ENCODE data around the gene ZG16B. TPM values are rescaled to one million over a fixed set of nuclear protein-coding genes. Genes with fewer than 3 reads are reported as not detected.
A peak's percentile ranks its signal among the peaks of the same experiment; 100 is the strongest.

Gene ZG16B
- total RNA-seq, result not detected
- under 1 TPM in 1 of 2 donors, not detected in 1; 0.79 TPM for polyA plus RNA-seq

- Mint-ChIP-seq H3K36me3 (no peaks in the 10 kb centered on the region), H3K4me1 (no peaks in the 10 kb centered on the region), H3K9me3 (no peaks in the 10 kb centered on the region), H3K4me3 (peak within 1 kb of the TSS in 1 of 8 donors; percentile 71), H3K27me3 (peaks cover 4 to 12% of the 10 kb centered on the region in 2 donors), H3K27ac (peak within 1 kb of the TSS in 1 of 7 donors; percentile 42)
- Histone ChIP-seq H3K9me3 (ENCODE audit: control insufficient read depth in 1 of 2, low read length in 2 of 2) (no peaks in the 10 kb centered on the region), H3K27ac (ENCODE audit: low read depth, low read length) (no peak within 1 kb of the TSS), H3K4me3 (ENCODE audit: low read length in 2 of 2) (no peak within 1 kb of the TSS), H3K4me1 (ENCODE audit: insufficient read depth, low read length) (no peaks in the 10 kb centered on the region), H3K27me3 (ENCODE audit: insufficient read depth, low read length) (no peaks in the 10 kb centered on the region), H3K36me3 (ENCODE audit: insufficient read depth, low read length) (no peaks in the 10 kb centered on the region)
- ChIA-PET CTCF (ENCODE audit: partially characterized antibody) (no interaction called here), POLR2A (ENCODE audit: partially characterized antibody) (no interaction called here)
- DNase-seq, result no peak
- intact Hi-C loops (cut with micrococcal nuclease), result no loop called here
Measured at GRCh38 chr16:2829501-2830354, at the start of gene ZG16B. Gene ZG16B, plus strand, starts transcription at chr16:2830303. Its CDS starts 139 bp downstream, at chr16:2830442.

DNA sequence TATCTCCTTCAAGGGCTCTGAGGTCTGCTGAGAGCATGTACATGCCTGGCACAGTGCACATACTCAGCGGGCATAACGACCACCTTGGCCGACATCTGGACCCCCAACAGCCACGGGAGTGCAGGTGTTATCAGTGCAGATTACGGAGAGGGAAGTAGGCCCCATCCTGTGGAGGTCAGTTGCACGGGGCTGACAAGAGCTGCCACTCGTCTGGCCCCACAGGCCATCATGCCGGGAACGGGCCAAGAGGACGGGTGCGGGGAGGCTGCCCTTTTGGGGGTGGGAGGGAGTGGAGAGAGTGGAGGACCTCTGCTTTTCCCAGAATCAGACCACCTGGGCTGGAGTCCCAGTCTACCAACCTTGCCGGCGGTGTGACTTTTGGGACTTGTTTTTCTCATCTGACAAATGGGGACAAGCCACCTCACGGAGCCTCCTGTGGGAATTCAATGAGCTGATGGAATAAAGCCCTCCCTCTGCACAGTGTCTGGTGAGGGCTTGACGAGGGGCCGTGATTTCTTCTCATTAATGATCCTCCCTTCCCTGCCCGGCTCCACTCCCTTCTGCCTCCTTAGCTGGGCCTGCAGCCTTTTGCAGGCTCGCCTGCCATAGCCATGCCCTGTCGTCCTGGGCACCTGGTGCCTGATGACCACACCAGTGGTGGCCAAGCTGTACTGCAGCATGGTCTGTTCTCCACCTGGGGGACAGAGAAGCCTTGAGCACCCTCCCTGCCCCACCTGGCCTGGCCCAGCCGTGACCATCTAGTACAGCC, 47.3 kb upstream of the ZG16B start:
- intact Hi-C loops (cut with micrococcal nuclease), result no loop called here
- Histone ChIP-seq H3K9me3 (ENCODE audit: control insufficient read depth in 1 of 2, low read length in 2 of 2) (no peaks in the 10 kb centered on the region), H3K36me3 (ENCODE audit: insufficient read depth, low read length) (no peaks in the 10 kb centered on the region), H3K27me3 (ENCODE audit: insufficient read depth, low read length) (no peaks in the 10 kb centered on the region), H3K4me1 (ENCODE audit: insufficient read depth, low read length) (peaks cover 31% of the 10 kb centered on the region), H3K4me3 (ENCODE audit: low read length in 2 of 2) (no peak overlapping the region), H3K27ac (ENCODE audit: low read depth, low read length) (no peak overlapping the region)
- H3K4me1 Mint-ChIP-seq, result peaks cover 10 to 29% (median 16%) of the 10 kb centered on the region in 4 donors
- H3K36me3 Mint-ChIP-seq, result peaks cover 0 to 6% of the 10 kb centered on the region in 2 donors
- no peak for DNase-seq
- H3K4me3 Mint-ChIP-seq, result peak overlapping the region in 1 of 8 donors; percentile 32
- CTCF ChIA-PET (ENCODE audit: partially characterized antibody), result no interaction called here
- H3K27me3 Mint-ChIP-seq, result peaks cover 3 to 4% of the 10 kb centered on the region in 2 donors
- peak overlapping the region in 1 of 7 donors; percentile 69 for H3K27ac Mint-ChIP-seq
- POLR2A ChIA-PET (ENCODE audit: partially characterized antibody), result interaction anchor here (1.3 to 3.6 kb wide), 2 partner anchors 29 to 86 kb away, joined by 3 to 15 read pairs; partner anchors contain the start of gene SRRM2
- no peaks in the 10 kb centered on the region for H3K9me3 Mint-ChIP-seq

GRCh38 chr16:2783581-2784357, 46.3 kb upstream of the ZG16B start:
- H3K4me3 ChIP-seq (ENCODE audit: low read length in 2 of 2), result no peak overlapping the region
- peaks cover 3 to 8% of the 10 kb centered on the region in 2 donors for H3K27me3 Mint-ChIP-seq
- H3K27me3 ChIP-seq (ENCODE audit: insufficient read depth, low read length), result no peaks in the 10 kb centered on the region
- H3K27ac ChIP-seq (ENCODE audit: low read depth, low read length), result no peak overlapping the region
- ChIA-PET POLR2A (ENCODE audit: partially characterized antibody) (interaction anchor here (1.3 to 3.6 kb wide), 2 partner anchors 30 to 85 kb away, joined by 3 to 15 read pairs; partner anchors contain the start of gene SRRM2), CTCF (ENCODE audit: partially characterized antibody) (interaction anchor here (1.1 kb wide), 1 partner anchor 19 kb away, joined by 3 read pairs; no protein-coding TSS in a partner anchor)
- peaks cover 2 to 19% (median 6%) of the 10 kb centered on the region in 4 donors for H3K4me1 Mint-ChIP-seq
- peak overlapping the region in 2 of 7 donors; percentile 27 to 37 for H3K27ac Mint-ChIP-seq
- H3K4me1 ChIP-seq (ENCODE audit: insufficient read depth, low read length), result peaks cover 22% of the 10 kb centered on the region
- peak overlapping the region in 4 of 8 donors; percentile 13 to 45 (median 18) for H3K4me3 Mint-ChIP-seq
- no peaks in the 10 kb centered on the region for H3K36me3 ChIP-seq (ENCODE audit: insufficient read depth, low read length)
- no peaks in the 10 kb centered on the region for H3K9me3 ChIP-seq (ENCODE audit: control insufficient read depth in 1 of 2, low read length in 2 of 2)
- DNase-seq, result peak in 1 of 5 donors; percentile 15
- no peaks in the 10 kb centered on the region for H3K9me3 Mint-ChIP-seq
- H3K36me3 Mint-ChIP-seq, result no peaks in the 10 kb centered on the region
- intact Hi-C loops (cut with micrococcal nuclease), result no loop called here

DNA sequence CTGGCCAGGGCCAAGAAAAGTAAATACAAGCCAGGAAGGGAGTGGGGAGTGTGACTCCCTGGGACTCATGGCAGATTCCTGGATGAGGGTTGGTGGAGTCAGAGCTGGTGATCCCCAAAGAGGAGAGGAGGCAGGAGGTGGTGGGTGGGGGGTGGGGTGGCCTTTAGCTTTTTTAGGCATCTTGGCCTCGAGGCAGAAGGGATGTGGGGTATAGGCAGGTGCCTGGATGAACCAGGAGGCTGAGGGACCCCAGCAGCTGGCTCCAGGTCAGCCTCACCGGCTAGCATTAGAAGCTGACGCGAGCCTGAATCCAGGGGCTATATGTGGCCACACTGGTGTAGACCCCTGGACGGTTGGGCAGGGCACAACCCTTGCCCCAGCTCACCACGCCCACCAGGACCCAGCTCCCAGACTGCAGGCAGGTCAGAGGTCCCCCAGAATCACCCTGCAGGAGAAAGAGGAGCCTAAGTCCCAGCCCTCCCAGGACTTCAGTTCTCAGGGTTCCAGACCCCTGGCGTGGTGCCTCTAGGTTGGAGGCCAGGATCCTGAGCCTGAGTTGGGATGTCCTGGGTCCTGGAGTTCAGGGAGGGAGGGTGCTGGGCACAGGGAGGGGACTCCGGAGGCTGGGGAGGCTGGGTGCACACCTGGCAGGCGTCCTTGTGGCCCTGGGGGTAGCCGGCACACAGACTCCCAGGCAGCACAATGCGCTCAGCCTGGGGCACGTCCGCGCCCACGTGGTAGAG, 45.6 kb upstream of the ZG16B start:
- CTCF ChIA-PET (ENCODE audit: partially characterized antibody), result interaction anchor here (1.1 kb wide), 2 partner anchors 19 to 84 kb away, joined by 3 to 4 read pairs; no protein-coding TSS in a partner anchor
- Mint-ChIP-seq H3K36me3 (no peaks in the 10 kb centered on the region), H3K9me3 (no peaks in the 10 kb centered on the region), H3K4me3 (peak overlapping the region; percentile 76 to 89 (median 88)), H3K27ac (peak overlapping the region in 6 of 7 donors; percentile 29 to 86 (median 72)), H3K4me1 (peaks cover 1 to 12% (median 5%) of the 10 kb centered on the region in 4 donors), H3K27me3 (peaks cover 6 to 10% of the 10 kb centered on the region in 2 donors)
- Histone ChIP-seq H3K27ac (ENCODE audit: low read depth, low read length) (no peak overlapping the region), H3K9me3 (ENCODE audit: control insufficient read depth in 1 of 2, low read length in 2 of 2) (no peaks in the 10 kb centered on the region), H3K36me3 (ENCODE audit: insufficient read depth, low read length) (no peaks in the 10 kb centered on the region), H3K27me3 (ENCODE audit: insufficient read depth, low read length) (no peaks in the 10 kb centered on the region), H3K4me1 (ENCODE audit: insufficient read depth, low read length) (peaks cover 16% of the 10 kb centered on the region), H3K4me3 (ENCODE audit: low read length in 2 of 2) (peak overlapping the region; percentile 11 to 59)
- DNase-seq, result peak in 1 of 5 donors; percentile 28
- POLR2A ChIA-PET (ENCODE audit: partially characterized antibody), result interaction anchor here (3.6 kb wide), 1 partner anchor 31 kb away, joined by 15 read pairs; the partner anchor contains the start of gene SRRM2
- intact Hi-C loops (cut with micrococcal nuclease), result no loop called here

DNA sequence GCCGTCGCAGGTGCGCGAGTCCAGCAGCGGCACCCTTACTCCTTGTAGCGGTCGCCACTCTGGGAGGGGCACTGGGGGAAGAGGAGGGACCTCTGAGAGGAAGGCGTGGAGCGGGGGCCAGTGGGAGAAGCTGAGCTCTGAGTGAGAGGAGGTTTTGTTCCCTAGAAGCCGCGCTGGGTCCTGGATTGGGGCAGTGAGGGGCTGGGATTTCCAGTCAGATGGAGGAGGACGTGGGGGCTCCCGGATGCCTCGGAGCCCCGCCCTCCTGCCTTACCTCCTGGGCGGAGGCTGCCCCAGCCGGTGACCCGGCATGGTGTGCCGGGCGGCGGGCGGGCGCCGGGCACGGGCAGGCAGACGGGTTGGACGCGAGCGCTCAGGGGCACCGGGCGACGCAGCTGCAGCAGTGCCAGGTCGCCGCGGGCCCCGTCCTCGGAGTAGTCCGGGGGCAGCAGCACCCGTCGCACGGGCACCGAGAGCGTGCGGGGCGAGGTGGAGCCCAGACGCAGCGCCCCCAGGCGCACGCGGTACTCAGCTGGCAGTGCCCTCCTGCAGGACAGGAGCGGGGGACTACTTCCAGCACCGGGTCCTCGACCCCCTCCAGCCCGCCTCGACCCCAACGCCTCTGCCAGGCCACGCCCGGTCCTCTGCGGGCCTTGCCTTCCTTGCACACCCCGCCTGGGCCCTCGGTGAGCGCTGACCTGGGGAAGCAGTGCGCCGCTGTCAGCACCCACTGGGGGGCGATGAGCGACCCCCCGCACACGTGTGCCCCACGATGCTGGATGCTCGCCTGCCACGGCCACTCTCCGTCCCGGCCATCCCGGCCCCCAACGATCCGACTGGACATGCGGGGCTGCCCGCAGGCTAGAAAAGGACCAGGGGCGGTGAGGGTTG, 44.8 kb upstream of the ZG16B start:
- Mint-ChIP-seq H3K36me3 (no peaks in the 10 kb centered on the region), H3K4me1 (peaks cover 1 to 8% (median 5%) of the 10 kb centered on the region in 4 donors), H3K27me3 (peaks cover 8 to 14% of the 10 kb centered on the region in 2 donors), H3K9me3 (no peaks in the 10 kb centered on the region), H3K27ac (peak overlapping the region in 6 of 7 donors; percentile 29 to 86 (median 72)), H3K4me3 (peak overlapping the region; percentile 76 to 89 (median 88))
- no peaks in the 10 kb centered on the region for H3K27me3 ChIP-seq (ENCODE audit: insufficient read depth, low read length)
- ChIA-PET CTCF (ENCODE audit: partially characterized antibody) (interaction anchor here (1.1 kb wide), 1 partner anchor 83 kb away, joined by 4 read pairs; no protein-coding TSS in a partner anchor), POLR2A (ENCODE audit: partially characterized antibody) (interaction anchor here (0.7 to 3.6 kb wide), 3 partner anchors 8 to 32 kb away, joined by 3 to 15 read pairs (median 14); partner anchors contain the start of genes ELOB and SRRM2)
- no peak overlapping the region for H3K27ac ChIP-seq (ENCODE audit: low read depth, low read length)
- no peaks in the 10 kb centered on the region for H3K9me3 ChIP-seq (ENCODE audit: control insufficient read depth in 1 of 2, low read length in 2 of 2)
- H3K4me3 ChIP-seq (ENCODE audit: low read length in 2 of 2), result peak overlapping the region; percentile 11 to 59
- intact Hi-C loops (cut with micrococcal nuclease), result no loop called here
- peaks cover 16% of the 10 kb centered on the region for H3K4me1 ChIP-seq (ENCODE audit: insufficient read depth, low read length)
- peak in 4 of 5 donors; percentile 28 to 49 (median 36) for DNase-seq
- no peaks in the 10 kb centered on the region for H3K36me3 ChIP-seq (ENCODE audit: insufficient read depth, low read length)
